K562 (cell line): Measurements from ENCODE around the gene SLC39A6. TPM values are rescaled to one million over a fixed set of nuclear protein-coding genes. Genes with fewer than 3 reads are reported as not detected.

Experiments used
- ATAC-seq: fragments of 200-7000 bp; cut with Tn5 transposase; 3 replicates; pipeline ENCODE4 v1.9.1; 2020; ENCODE audit warnings: moderate library complexity
- BruUV-seq: library from RNA; stranded (reverse); fragments of 400-500 nt; replicated peaks from 2 replicates; lab custom pipeline; 2021; lab: Mats Ljungman, UMichigan
- CTCF ChIA-PET: fragments of 300-600 bp; formaldehyde crosslinking; extraction: SDS; loops from one replicate; lab custom pipeline; 2021; ENCODE audit warnings: low intra/inter-chr PET ratio; lab: Yijun Ruan, JAX
- POLR2A ChIA-PET: fragments of 300-600, 350-650 bp; sonication (Branson Sonifier 250); formaldehyde crosslinking; extraction: SDS; loops from one replicate; lab custom pipeline; 2021; ENCODE audit warnings: antibody characterized with exemption, inconsistent platforms; lab: Yijun Ruan, JAX
- DNase-seq, 4 experiments: peaks; one replicate each; pipeline versions ENCODE4 v3.0.0 to v3.0.0-alpha.2; 2011 to 2018; ENCODE audit warnings: low spot score in 3 of 4, mixed read lengths in 3 of 4; ENCODE audit errors: extremely low read depth in 1 of 4
- FAIRE-seq: peaks from 2 replicates; lab custom pipeline; 2011; peaks lifted over from hg19 to GRCh38; lab: Jason Lieb, UNC
- H2AFZ ChIP-seq: 2 replicates; pipeline ENCODE4 v1.6.0; 2011; ENCODE audit warnings: low read depth, low read length, control low read depth, inconsistent platforms
- H3K27ac ChIP-seq: fragments of 200-600 bp; 3 replicates; pipeline ENCODE4 v1.8.0; 2011; ENCODE audit warnings: low read depth, mild to moderate bottlenecking, control low read depth, inconsistent platforms, low read length, moderate library complexity, mixed read lengths; ENCODE audit errors: extremely low read depth
- H3K27me3 ChIP-seq, 2 experiments: fragments of 300-600 bp in 1 of 2; 2 replicates in 1 of 2; 3 replicates in 1 of 2; pipeline versions ENCODE4 v1.6.0 to v1.8.0; 2011; ENCODE audit warnings: inconsistent platforms in 2 of 2, low read length in 2 of 2, mild to moderate bottlenecking in 1 of 2, mixed read lengths in 1 of 2, moderate library complexity in 1 of 2; ENCODE audit not compliant: control insufficient read depth in 2 of 2, insufficient read depth in 2 of 2
- H3K36me3 ChIP-seq: fragments of 300-600 bp; 3 replicates; pipeline ENCODE4 v1.8.0; 2011; ENCODE audit warnings: mild to moderate bottlenecking, low read length, inconsistent platforms; ENCODE audit not compliant: control insufficient read depth, insufficient read depth
- H3K4me1 ChIP-seq, 2 experiments: fragments of 200-600 bp in 1 of 2; replicated peaks in 1 of 2; 2 replicates in 1 of 2; 3 replicates in 1 of 2; pipeline versions ENCODE4 v1.5.1 to v1.8.0; 2011; ENCODE audit warnings: inconsistent platforms in 2 of 2, low read length in 2 of 2, mild to moderate bottlenecking in 1 of 2, mixed read lengths in 1 of 2, moderate library complexity in 1 of 2; ENCODE audit not compliant: control insufficient read depth in 2 of 2, insufficient read depth in 2 of 2
- H3K4me2 ChIP-seq: 2 replicates; pipeline ENCODE4 v1.6.1; 2011; ENCODE audit warnings: low read length, control low read depth, inconsistent platforms, mixed read lengths; ENCODE audit not compliant: insufficient read depth
- H3K4me3 ChIP-seq: fragments of 200-600 bp; sonication (generic), shearing (Covaris generic); 2 replicates; pipeline ENCODE4 v1.5.1; 2016; ENCODE audit warnings: control low read depth, inconsistent platforms
- H3K79me2 ChIP-seq: fragments of 200-600 bp; 3 replicates; pipeline ENCODE4 v1.8.0; 2011; ENCODE audit warnings: low read length, inconsistent platforms; ENCODE audit not compliant: control insufficient read depth, insufficient read depth
- H3K9ac ChIP-seq, 2 experiments: 2 replicates each; pipeline versions ENCODE4 v1.6.0 to v1.6.1; 2011; ENCODE audit warnings: low read depth in 2 of 2, low read length in 2 of 2, control low read depth in 1 of 2, inconsistent platforms in 1 of 2, mild to moderate bottlenecking in 1 of 2, mixed read lengths in 1 of 2; ENCODE audit not compliant: insufficient read depth in 1 of 2
- H3K9me1 ChIP-seq: one replicate; pipeline ENCODE4 v1.6.0; 2011; ENCODE audit warnings: inconsistent platforms, mild to moderate bottlenecking, low read length, moderate library complexity; ENCODE audit not compliant: control insufficient read depth, insufficient read depth
- H3K9me3 ChIP-seq: replicated peaks from 2 replicates; pipeline ENCODE4 v1.5.1; 2011; ENCODE audit warnings: low read depth, low read length, inconsistent platforms; ENCODE audit not compliant: control insufficient read depth, insufficient read depth
- H4K20me1 ChIP-seq: replicated peaks from 2 replicates; pipeline ENCODE4 v1.6.1; 2011; ENCODE audit warnings: low read length, inconsistent platforms, mixed read lengths; ENCODE audit not compliant: control insufficient read depth, insufficient read depth
- POLR2AphosphoS5 ChIP-seq: IDR thresholded peaks from 2 replicates; pipeline ENCODE4 v1.6.1; 2011; ENCODE audit warnings: mild to moderate bottlenecking, low read depth, low read length, moderate library complexity; ENCODE audit not compliant: control insufficient read depth, insufficient read depth
- SMARCA5 ChIP-seq: fragments of 450-650 bp; IDR thresholded peaks from 2 replicates; pipeline ENCODE4 v1.6.1; 2016
- SMARCC2 ChIP-seq: fragments of 450-650 bp; IDR thresholded peaks from 2 replicates; pipeline ENCODE4 v1.6.1; 2017; ENCODE audit warnings: antibody characterized with exemption, moderate library complexity, mild to moderate bottlenecking, low read depth
- SPI1 ChIP-seq: IDR thresholded peaks from 2 replicates; pipeline ENCODE4 v1.6.1; 2011; ENCODE audit warnings: low read depth, low read length, control low read depth, borderline replicate concordance
- ZKSCAN3 ChIP-seq: fragments of 250-450 bp; sonication (Bioruptor Pico); IDR thresholded peaks from 2 replicates; pipeline ENCODE4 v1.4.0; 2020
- ZNF668 ChIP-seq: fragments of 250-450 bp; sonication (Bioruptor Pico); IDR thresholded peaks from 2 replicates; pipeline ENCODE4 v1.8.0; 2022; ENCODE audit warnings: mild to moderate bottlenecking, inconsistent platforms
- WGBS: fragments of 100-300 bp; shearing (Covaris generic); methylation state at CpG from one replicate; pipeline ENCODE4 v1.1.6; 2016; ENCODE audit warnings: low coverage, mixed read lengths; ENCODE audit not compliant: insufficient coverage; ENCODE audit errors: missing lambda C conversion rate; 5-methylcytosine and 5-hydroxymethylcytosine counted together
- in situ Hi-C: fragments of 300-500 bp; cut with MboI; formaldehyde crosslinking; loops from 4 replicates; pipeline ENCODE4 v1.15.0; 2018; ENCODE audit warnings: inconsistent platforms, mixed read lengths
- intact Hi-C: fragments of 100-400 bp; cut with micrococcal nuclease; formaldehyde crosslinking; loops from 2 replicates; pipeline ENCODE4 v1.14.2; 2022
- polyA plus RNA-seq, 8 experiments: library from polyadenylated mRNA; depleted of rRNA in 4 of 8; stranded (reverse) in 5 of 8; unstranded in 3 of 8; fragments of >200 nt; fragmentation: Nextera tagmentation in 2 of 8; fragmentation: Illumina TruSeq in 1 of 8; extraction: Ambion mirVana in 2 of 8; extraction: Trizol in 1 of 8; gene quantifications; 2 replicates each; pipeline versions ENCODE4 v1.2.1 to v1.2.3, GENCODE V29; 2011 to 2014; ENCODE audit warnings: inconsistent platforms in 1 of 8, missing spikeins in 1 of 8
- total RNA-seq, 7 experiments: library from RNA; depleted of rRNA in 6 of 7; stranded (reverse); fragments of >200 nt in 6 of 7; fragmentation: Illumina TruSeq in 2 of 7; extraction: Trizol in 2 of 7; gene quantifications; 2 replicates each; pipeline versions ENCODE4 v1.2.1 to v1.2.3, GENCODE V29; 2011 to 2021; ENCODE audit warnings: low replicate concordance in 1 of 7
- TF ChIP-seq, protein P1 (sequence below): fragments of 450-650 bp; IDR thresholded peaks from 2 replicates; pipeline ENCODE4 v1.6.1; 2017; ENCODE audit warnings: mild to moderate bottlenecking, moderate library complexity
- TF ChIP-seq, protein P2 (sequence below): fragments of 200-600 bp; sonication (generic); IDR thresholded peaks from one replicate; pipeline ENCODE4 v1.6.1; 2012; ENCODE audit warnings: mild to moderate bottlenecking, low read depth, low read length, inconsistent platforms
- TF ChIP-seq, protein P3 (sequence below), 2 experiments: fragments of 450-650 bp in 1 of 2; sonication (generic) in 1 of 2; formaldehyde crosslinking in 1 of 2; IDR thresholded peaks in 1 of 2; conservative IDR thresholded peaks in 1 of 2; 2 replicates each; pipeline versions ENCODE4 v1.6.1 to v1.8.1; 2016 to 2023; ENCODE audit warnings: mild to moderate bottlenecking in 2 of 2, moderate library complexity in 2 of 2, inconsistent platforms in 1 of 2, missing genetic modification reagents in 1 of 2

SLC39A6 gene
- total and polyA plus RNA-seq, 9 of the 15 experiments (the other 6 are each of a cell fraction or from before 2014, with no cell fraction given), result 5.6 to 23.8 (median 17.4) TPM

DNA sequence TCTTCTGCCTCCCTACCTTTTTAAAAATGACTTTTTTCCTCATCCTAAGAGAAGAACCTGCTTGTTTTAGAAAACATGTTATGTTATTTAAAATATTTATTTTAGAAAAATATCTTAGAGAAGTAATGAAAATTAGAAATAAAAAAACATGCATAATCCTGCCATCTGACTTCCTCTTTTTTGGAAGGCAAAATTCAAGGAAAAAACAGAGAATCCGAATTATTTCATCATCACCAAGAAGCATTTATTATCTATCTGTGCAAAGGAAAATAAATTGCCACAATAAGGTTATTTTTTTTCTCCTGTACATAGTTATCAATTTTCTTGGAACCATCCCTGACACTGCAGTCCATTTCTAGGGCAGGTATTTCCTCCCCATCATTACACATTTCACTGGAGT, 14.4 kb downstream of the SLC39A6 start:
- no peaks in the 10 kb centered on the region for H3K9me1 ChIP-seq
- ATAC-seq, result no peak
- no peaks in the 10 kb centered on the region for H3K4me1 ChIP-seq
- H3K79me2 ChIP-seq, result no peaks in the 10 kb centered on the region
- H2AFZ ChIP-seq, result no peak overlapping the region
- H3K4me3 ChIP-seq, result no peak overlapping the region
- no peak for TF ChIP-seq POLR2AphosphoS5
- TF ChIP-seq SPI1, result peak; percentile 60; the same call in 1 of the 2 replicates
- no peak for TF ChIP-seq SMARCC2
- TF ChIP-seq ZKSCAN3 (CRISPR knock-in tag), result no peak
- TF ChIP-seq, protein P1, sequence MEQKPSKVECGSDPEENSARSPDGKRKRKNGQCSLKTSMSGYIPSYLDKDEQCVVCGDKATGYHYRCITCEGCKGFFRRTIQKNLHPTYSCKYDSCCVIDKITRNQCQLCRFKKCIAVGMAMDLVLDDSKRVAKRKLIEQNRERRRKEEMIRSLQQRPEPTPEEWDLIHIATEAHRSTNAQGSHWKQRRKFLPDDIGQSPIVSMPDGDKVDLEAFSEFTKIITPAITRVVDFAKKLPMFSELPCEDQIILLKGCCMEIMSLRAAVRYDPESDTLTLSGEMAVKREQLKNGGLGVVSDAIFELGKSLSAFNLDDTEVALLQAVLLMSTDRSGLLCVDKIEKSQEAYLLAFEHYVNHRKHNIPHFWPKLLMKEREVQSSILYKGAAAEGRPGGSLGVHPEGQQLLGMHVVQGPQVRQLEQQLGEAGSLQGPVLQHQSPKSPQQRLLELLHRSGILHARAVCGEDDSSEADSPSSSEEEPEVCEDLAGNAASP, result no peak
- TF ChIP-seq ZNF668 (CRISPR knock-in tag), result no peak
- TF ChIP-seq, protein P2, sequence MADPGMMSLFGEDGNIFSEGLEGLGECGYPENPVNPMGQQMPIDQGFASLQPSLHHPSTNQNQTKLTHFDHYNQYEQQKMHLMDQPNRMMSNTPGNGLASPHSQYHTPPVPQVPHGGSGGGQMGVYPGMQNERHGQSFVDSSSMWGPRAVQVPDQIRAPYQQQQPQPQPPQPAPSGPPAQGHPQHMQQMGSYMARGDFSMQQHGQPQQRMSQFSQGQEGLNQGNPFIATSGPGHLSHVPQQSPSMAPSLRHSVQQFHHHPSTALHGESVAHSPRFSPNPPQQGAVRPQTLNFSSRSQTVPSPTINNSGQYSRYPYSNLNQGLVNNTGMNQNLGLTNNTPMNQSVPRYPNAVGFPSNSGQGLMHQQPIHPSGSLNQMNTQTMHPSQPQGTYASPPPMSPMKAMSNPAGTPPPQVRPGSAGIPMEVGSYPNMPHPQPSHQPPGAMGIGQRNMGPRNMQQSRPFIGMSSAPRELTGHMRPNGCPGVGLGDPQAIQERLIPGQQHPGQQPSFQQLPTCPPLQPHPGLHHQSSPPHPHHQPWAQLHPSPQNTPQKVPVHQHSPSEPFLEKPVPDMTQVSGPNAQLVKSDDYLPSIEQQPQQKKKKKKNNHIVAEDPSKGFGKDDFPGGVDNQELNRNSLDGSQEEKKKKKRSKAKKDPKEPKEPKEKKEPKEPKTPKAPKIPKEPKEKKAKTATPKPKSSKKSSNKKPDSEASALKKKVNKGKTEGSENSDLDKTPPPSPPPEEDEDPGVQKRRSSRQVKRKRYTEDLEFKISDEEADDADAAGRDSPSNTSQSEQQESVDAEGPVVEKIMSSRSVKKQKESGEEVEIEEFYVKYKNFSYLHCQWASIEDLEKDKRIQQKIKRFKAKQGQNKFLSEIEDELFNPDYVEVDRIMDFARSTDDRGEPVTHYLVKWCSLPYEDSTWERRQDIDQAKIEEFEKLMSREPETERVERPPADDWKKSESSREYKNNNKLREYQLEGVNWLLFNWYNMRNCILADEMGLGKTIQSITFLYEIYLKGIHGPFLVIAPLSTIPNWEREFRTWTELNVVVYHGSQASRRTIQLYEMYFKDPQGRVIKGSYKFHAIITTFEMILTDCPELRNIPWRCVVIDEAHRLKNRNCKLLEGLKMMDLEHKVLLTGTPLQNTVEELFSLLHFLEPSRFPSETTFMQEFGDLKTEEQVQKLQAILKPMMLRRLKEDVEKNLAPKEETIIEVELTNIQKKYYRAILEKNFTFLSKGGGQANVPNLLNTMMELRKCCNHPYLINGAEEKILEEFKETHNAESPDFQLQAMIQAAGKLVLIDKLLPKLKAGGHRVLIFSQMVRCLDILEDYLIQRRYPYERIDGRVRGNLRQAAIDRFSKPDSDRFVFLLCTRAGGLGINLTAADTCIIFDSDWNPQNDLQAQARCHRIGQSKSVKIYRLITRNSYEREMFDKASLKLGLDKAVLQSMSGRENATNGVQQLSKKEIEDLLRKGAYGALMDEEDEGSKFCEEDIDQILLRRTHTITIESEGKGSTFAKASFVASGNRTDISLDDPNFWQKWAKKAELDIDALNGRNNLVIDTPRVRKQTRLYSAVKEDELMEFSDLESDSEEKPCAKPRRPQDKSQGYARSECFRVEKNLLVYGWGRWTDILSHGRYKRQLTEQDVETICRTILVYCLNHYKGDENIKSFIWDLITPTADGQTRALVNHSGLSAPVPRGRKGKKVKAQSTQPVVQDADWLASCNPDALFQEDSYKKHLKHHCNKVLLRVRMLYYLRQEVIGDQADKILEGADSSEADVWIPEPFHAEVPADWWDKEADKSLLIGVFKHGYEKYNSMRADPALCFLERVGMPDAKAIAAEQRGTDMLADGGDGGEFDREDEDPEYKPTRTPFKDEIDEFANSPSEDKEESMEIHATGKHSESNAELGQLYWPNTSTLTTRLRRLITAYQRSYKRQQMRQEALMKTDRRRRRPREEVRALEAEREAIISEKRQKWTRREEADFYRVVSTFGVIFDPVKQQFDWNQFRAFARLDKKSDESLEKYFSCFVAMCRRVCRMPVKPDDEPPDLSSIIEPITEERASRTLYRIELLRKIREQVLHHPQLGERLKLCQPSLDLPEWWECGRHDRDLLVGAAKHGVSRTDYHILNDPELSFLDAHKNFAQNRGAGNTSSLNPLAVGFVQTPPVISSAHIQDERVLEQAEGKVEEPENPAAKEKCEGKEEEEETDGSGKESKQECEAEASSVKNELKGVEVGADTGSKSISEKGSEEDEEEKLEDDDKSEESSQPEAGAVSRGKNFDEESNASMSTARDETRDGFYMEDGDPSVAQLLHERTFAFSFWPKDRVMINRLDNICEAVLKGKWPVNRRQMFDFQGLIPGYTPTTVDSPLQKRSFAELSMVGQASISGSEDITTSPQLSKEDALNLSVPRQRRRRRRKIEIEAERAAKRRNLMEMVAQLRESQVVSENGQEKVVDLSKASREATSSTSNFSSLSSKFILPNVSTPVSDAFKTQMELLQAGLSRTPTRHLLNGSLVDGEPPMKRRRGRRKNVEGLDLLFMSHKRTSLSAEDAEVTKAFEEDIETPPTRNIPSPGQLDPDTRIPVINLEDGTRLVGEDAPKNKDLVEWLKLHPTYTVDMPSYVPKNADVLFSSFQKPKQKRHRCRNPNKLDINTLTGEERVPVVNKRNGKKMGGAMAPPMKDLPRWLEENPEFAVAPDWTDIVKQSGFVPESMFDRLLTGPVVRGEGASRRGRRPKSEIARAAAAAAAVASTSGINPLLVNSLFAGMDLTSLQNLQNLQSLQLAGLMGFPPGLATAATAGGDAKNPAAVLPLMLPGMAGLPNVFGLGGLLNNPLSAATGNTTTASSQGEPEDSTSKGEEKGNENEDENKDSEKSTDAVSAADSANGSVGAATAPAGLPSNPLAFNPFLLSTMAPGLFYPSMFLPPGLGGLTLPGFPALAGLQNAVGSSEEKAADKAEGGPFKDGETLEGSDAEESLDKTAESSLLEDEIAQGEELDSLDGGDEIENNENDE, result no peak
- TF ChIP-seq, protein P3, sequence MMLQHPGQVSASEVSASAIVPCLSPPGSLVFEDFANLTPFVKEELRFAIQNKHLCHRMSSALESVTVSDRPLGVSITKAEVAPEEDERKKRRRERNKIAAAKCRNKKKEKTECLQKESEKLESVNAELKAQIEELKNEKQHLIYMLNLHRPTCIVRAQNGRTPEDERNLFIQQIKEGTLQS (IDR thresholded peaks at IDR 0.05), result peak; percentile 65; the same call in 1 of the 2 replicates
- TF ChIP-seq, protein P3 (CRISPR knock-in tag; conservative IDR thresholded peaks at IDR 0.05), result no peak
- TF ChIP-seq SMARCA5, result no peak
- CTCF ChIA-PET, result no interaction called here
- no peak overlapping the region for H3K27ac ChIP-seq
- H3K4me2 ChIP-seq, result no peak overlapping the region
- no peak overlapping the region for H3K9ac ChIP-seq
- no peak for DNase-seq
- intact Hi-C loops (no loop called here), in situ Hi-C loops (no loop called here)
- H4K20me1 ChIP-seq, result no peaks in the 10 kb centered on the region
- FAIRE-seq, result no peak
- POLR2A ChIA-PET, result interaction anchor here (0.6 kb wide), 1 partner anchor 13 kb away, joined by 3 read pairs; no protein-coding TSS in a partner anchor
- no TSS peak for BruUV-seq
- H3K9me3 ChIP-seq, result no peaks in the 10 kb centered on the region
- H3K36me3 ChIP-seq, result peaks cover 56% of the 10 kb centered on the region
- no peaks in the 10 kb centered on the region for H3K27me3 ChIP-seq
- 19% methylated on average over 1 of the region's 1 CpG for WGBS
